ENCODE measurements around the gene OXER1. TPM values are rescaled to one million over a fixed set of nuclear protein-coding genes. Genes with fewer than 3 reads are reported as not detected.

Gene OXER1
- total and polyA plus RNA-seq, 9 donors, result 0.37 to 7.8 (median 5.8) TPM

GRCh38 chr2:42714686-42715085 is 49.2 kb downstream of the OXER1 start:
- Histone ChIP-seq H3K4me1 (ENCODE audit: insufficient read depth) (no peaks in the 10 kb centered on the region), H3K4me3 (no peak overlapping the region), H3K27me3 (no peaks in the 10 kb centered on the region), H3K27ac (no peak overlapping the region), H3K9me3 (no peaks in the 10 kb centered on the region), H3K36me3 (no peaks in the 10 kb centered on the region)
- intact Hi-C loops (cut with DNase I), result no loop called here
- WGBS, 3 donors, result 93 to 95% (median 95%) methylated on average over 7 of the region's 7 CpGs
- DNase-seq, result no peak
- no peak for TF ChIP-seq EP300 (IDR thresholded peaks at IDR 0.05)
- TF ChIP-seq CTCF (IDR thresholded peaks at IDR 0.05), result no peak
- no peak for TF ChIP-seq POLR2A (IDR thresholded peaks at IDR 0.05)

GRCh38 chr2:42713920-42714319 is 50.0 kb downstream of the OXER1 start:
- Histone ChIP-seq H3K27me3 (no peaks in the 10 kb centered on the region), H3K4me3 (no peak overlapping the region), H3K4me1 (ENCODE audit: insufficient read depth) (no peaks in the 10 kb centered on the region), H3K27ac (no peak overlapping the region), H3K9me3 (no peaks in the 10 kb centered on the region), H3K36me3 (no peaks in the 10 kb centered on the region)
- 72 to 75% (median 72%) methylated on average over 4 of the region's 4 CpGs for WGBS, 3 donors
- TF ChIP-seq CTCF (IDR thresholded peaks at IDR 0.05) (no peak), EP300 (IDR thresholded peaks at IDR 0.05) (no peak), POLR2A (IDR thresholded peaks at IDR 0.05) (no peak)
- intact Hi-C loops (cut with DNase I), result no loop called here
- no peak for DNase-seq

GRCh38 chr2:42712934-42713333 is 51.0 kb downstream of the OXER1 start:
- WGBS, 3 donors, result 87 to 88% (median 88%) methylated on average over 2 of the region's 2 CpGs
- H3K27me3 ChIP-seq, result no peaks in the 10 kb centered on the region
- H3K4me3 ChIP-seq, result no peak overlapping the region
- DNase-seq, result no peak
- intact Hi-C loops (cut with DNase I), result no loop called here
- no peaks in the 10 kb centered on the region for H3K4me1 ChIP-seq (ENCODE audit: insufficient read depth)
- H3K27ac ChIP-seq, result no peak overlapping the region
- TF ChIP-seq CTCF (IDR thresholded peaks at IDR 0.05), result no peak
- TF ChIP-seq EP300 (IDR thresholded peaks at IDR 0.05), result no peak
- no peak for TF ChIP-seq POLR2A (IDR thresholded peaks at IDR 0.05)
- no peaks in the 10 kb centered on the region for H3K36me3 ChIP-seq
- no peaks in the 10 kb centered on the region for H3K9me3 ChIP-seq

Small RNAs within 50 kb of the gene (small RNA-seq; reads per million reads assigned to genes)
- gene RNU6-137P, result not detected

Other genes with a start within 250 kb of the OXER1 start
- 10 to 100 TPM; 31.9 to 86.6 (median 61.0) TPM for gene MTA3, start 195.5 kb downstream of the OXER1 start, total RNA-seq
- 10 to 100 TPM; 55.2 to 87.5 TPM for gene MTA3, start 195.5 kb downstream of the OXER1 start, polyA plus RNA-seq
- 10 to 100 TPM in 6 of 7 donors, 1 to 10 TPM in 1; 8.8 to 33.0 (median 28.8) TPM for gene HAAO, start 28.4 kb upstream of the OXER1 start, total RNA-seq
- gene HAAO, start 28.4 kb upstream of the OXER1 start, polyA plus RNA-seq, result 10 to 100 TPM in 1 of 2 donors, 1 to 10 TPM in 1; 6.2 to 17.4 TPM